NB4 (cell line): ENCODE results near the gene KIAA0040.

Experiments used
- DNase-seq: peaks from one replicate; pipeline ENCODE4 v3.0.0; 2010; ENCODE audit warnings: low read depth
- H3K4me3 ChIP-seq: one replicate; pipeline ENCODE4 v1.5.1; 2011; ENCODE audit warnings: mild to moderate bottlenecking, low read depth, low read length, moderate library complexity
- CTCF ChIP-seq: IDR thresholded peaks from one replicate; pipeline ENCODE4 v1.5.1; 2012; ENCODE audit warnings: low read depth, low read length
- MAX ChIP-seq: IDR thresholded peaks from 2 replicates; pipeline ENCODE4 v1.6.1; 2011; ENCODE audit warnings: low read depth, low read length
- MYC ChIP-seq: IDR thresholded peaks from 2 replicates; pipeline ENCODE4 v1.6.1; 2011; ENCODE audit warnings: low read depth, low read length
- POLR2A ChIP-seq: IDR thresholded peaks from 2 replicates; pipeline ENCODE4 v1.6.1; 2011; ENCODE audit warnings: mild to moderate bottlenecking; ENCODE audit not compliant: insufficient read length; ENCODE audit errors: extremely low read depth

KIAA0040 gene

GRCh38 chr1:175191659-175192058, 917 bp downstream of the KIAA0040 start:
- peak overlapping the region; percentile 52 for H3K4me3 ChIP-seq
- peak; percentile 10 for DNase-seq

GRCh38 chr1:175188936-175189335, 3.6 kb downstream of the KIAA0040 start:
- peak; percentile 73 for DNase-seq
- no peak for TF ChIP-seq CTCF
- no peak for TF ChIP-seq MAX
- TF ChIP-seq POLR2A: no peak
- no peak for TF ChIP-seq MYC
- H3K4me3 ChIP-seq: no peak overlapping the region

More at GRCh38 chr1:175191659-175192058, 917 bp downstream of the KIAA0040 start:
- TF ChIP-seq MYC: no peak
- TF ChIP-seq CTCF: no peak
- no peak for TF ChIP-seq MAX
- TF ChIP-seq POLR2A: no peak

GRCh38 chr1:175186433-175187160, 6.0 kb downstream of the KIAA0040 start:
- DNase-seq: no peak
- no peak for TF ChIP-seq MYC
- no peak for TF ChIP-seq CTCF
- TF ChIP-seq POLR2A: no peak
- TF ChIP-seq MAX: no peak
- H3K4me3 ChIP-seq: no peak overlapping the region

- no peak for TF ChIP-seq CTCF
- no peak for DNase-seq
- no peak overlapping the region for H3K4me3 ChIP-seq
These were observed 6.7 kb downstream of the KIAA0040 start for GRCh38 chr1:175185903-175186302.

GRCh38 chr1:175183586-175183985, 9.0 kb downstream of the KIAA0040 start:
- no peak for DNase-seq
- H3K4me3 ChIP-seq: no peak overlapping the region
- no peak for TF ChIP-seq POLR2A
- no peak for TF ChIP-seq MYC
- TF ChIP-seq CTCF: no peak
- TF ChIP-seq MAX: no peak
